Measurements from ENCODE around the gene ZNF804A. TPM values are rescaled to one million over a fixed set of nuclear protein-coding genes. Genes with fewer than 3 reads are reported as not detected.

The ZNF804A gene
- total RNA-seq, 1 donor from 2014 or later, result 0.32 TPM

- FAIRE-seq, result no peak
- H3K79me2 ChIP-seq (ENCODE audit: insufficient read depth, low read length), result no peaks in the 10 kb centered on the region
- no peak overlapping the region for H3K4me2 ChIP-seq (ENCODE audit: low read length)
- Mint-ChIP-seq H3K36me3 (ENCODE audit: low read depth, unreplicated experiment) (no peaks in the 10 kb centered on the region), H3K4me3 (ENCODE audit: unreplicated experiment) (no peak overlapping the region), H3K27me3 (ENCODE audit: low read depth, unreplicated experiment) (no peaks in the 10 kb centered on the region), H3K4me1 (ENCODE audit: low read depth, unreplicated experiment) (no peaks in the 10 kb centered on the region), H3K9me3 (ENCODE audit: unreplicated experiment) (no peaks in the 10 kb centered on the region), H3K27ac (ENCODE audit: unreplicated experiment) (no peak overlapping the region)
- H3K9ac ChIP-seq (ENCODE audit: low read length), result no peak overlapping the region
- no peak overlapping the region for H3K27ac ChIP-seq (ENCODE audit: low read depth, low read length)
- no peaks in the 10 kb centered on the region for H3K4me1 ChIP-seq (ENCODE audit: insufficient read depth, low read length)
- H3K4me3 ChIP-seq (ENCODE audit: insufficient read depth, low read depth, low read length), result no peak overlapping the region
- H4K20me1 ChIP-seq (ENCODE audit: insufficient read depth, low read length), result no peaks in the 10 kb centered on the region
- H2AFZ ChIP-seq (ENCODE audit: low read depth, low read length), result no peak overlapping the region
- no peaks in the 10 kb centered on the region for H3K9me3 ChIP-seq (ENCODE audit: insufficient read depth, low read depth, low read length)
- TF ChIP-seq EZH2 (IDR thresholded peaks at IDR 0.05; ENCODE audit: insufficient read depth, low read length) (no peak), CTCF (IDR thresholded peaks at IDR 0.05; ENCODE audit: insufficient read depth, low read depth, low read length) (no peak)
- H3K27me3 ChIP-seq (ENCODE audit: insufficient read depth, low read length), result no peaks in the 10 kb centered on the region
- no peak for DNase-seq (ENCODE audit: low read depth)
- H3K36me3 ChIP-seq (ENCODE audit: insufficient read depth, low read length), result no peaks in the 10 kb centered on the region
Observed at GRCh38 chr2:184799379-184799778, 201.1 kb downstream of the ZNF804A start.

GRCh38 chr2:184814421-184814820, 216.1 kb downstream of the ZNF804A start:
- TF ChIP-seq EZH2 (IDR thresholded peaks at IDR 0.05; ENCODE audit: insufficient read depth, low read length) (no peak), CTCF (IDR thresholded peaks at IDR 0.05; ENCODE audit: insufficient read depth, low read depth, low read length) (no peak)
- Histone ChIP-seq H3K27ac (ENCODE audit: low read depth, low read length) (no peak overlapping the region), H3K36me3 (ENCODE audit: insufficient read depth, low read length) (no peaks in the 10 kb centered on the region), H3K4me1 (ENCODE audit: insufficient read depth, low read length) (no peaks in the 10 kb centered on the region), H3K4me3 (ENCODE audit: insufficient read depth, low read depth, low read length) (no peak overlapping the region), H3K27me3 (ENCODE audit: insufficient read depth, low read length) (no peaks in the 10 kb centered on the region), H2AFZ (ENCODE audit: low read depth, low read length) (no peak overlapping the region), H3K79me2 (ENCODE audit: insufficient read depth, low read length) (no peaks in the 10 kb centered on the region), H4K20me1 (ENCODE audit: insufficient read depth, low read length) (no peaks in the 10 kb centered on the region), H3K4me2 (ENCODE audit: low read length) (no peak overlapping the region), H3K9ac (ENCODE audit: low read length) (no peak overlapping the region), H3K9me3 (ENCODE audit: insufficient read depth, low read depth, low read length) (no peaks in the 10 kb centered on the region)
- no peak overlapping the region for H3K27ac Mint-ChIP-seq (ENCODE audit: unreplicated experiment)
- FAIRE-seq, result no peak
- no peak for DNase-seq (ENCODE audit: low read depth)
- no peaks in the 10 kb centered on the region for H3K4me1 Mint-ChIP-seq (ENCODE audit: low read depth, unreplicated experiment)
- no peak overlapping the region for H3K4me3 Mint-ChIP-seq (ENCODE audit: unreplicated experiment)
- H3K9me3 Mint-ChIP-seq (ENCODE audit: unreplicated experiment), result peaks cover 4% of the 10 kb centered on the region
- no peaks in the 10 kb centered on the region for H3K36me3 Mint-ChIP-seq (ENCODE audit: low read depth, unreplicated experiment)
- H3K27me3 Mint-ChIP-seq (ENCODE audit: low read depth, unreplicated experiment), result no peaks in the 10 kb centered on the region

- Histone ChIP-seq H3K79me2 (ENCODE audit: insufficient read depth, low read length) (no peaks in the 10 kb centered on the region), H3K4me1 (ENCODE audit: insufficient read depth, low read length) (no peaks in the 10 kb centered on the region), H3K27ac (ENCODE audit: low read depth, low read length) (no peak overlapping the region), H3K9me3 (ENCODE audit: insufficient read depth, low read depth, low read length) (no peaks in the 10 kb centered on the region), H3K27me3 (ENCODE audit: insufficient read depth, low read length) (no peaks in the 10 kb centered on the region), H2AFZ (ENCODE audit: low read depth, low read length) (no peak overlapping the region), H3K4me3 (ENCODE audit: insufficient read depth, low read depth, low read length) (no peak overlapping the region), H3K4me2 (ENCODE audit: low read length) (no peak overlapping the region), H3K9ac (ENCODE audit: low read length) (no peak overlapping the region), H3K36me3 (ENCODE audit: insufficient read depth, low read length) (no peaks in the 10 kb centered on the region), H4K20me1 (ENCODE audit: insufficient read depth, low read length) (no peaks in the 10 kb centered on the region)
- TF ChIP-seq CTCF (IDR thresholded peaks at IDR 0.05; ENCODE audit: insufficient read depth, low read depth, low read length) (no peak), EZH2 (IDR thresholded peaks at IDR 0.05; ENCODE audit: insufficient read depth, low read length) (no peak)
- DNase-seq (ENCODE audit: low read depth) (no peak), FAIRE-seq (no peak)
- Mint-ChIP-seq H3K36me3 (ENCODE audit: low read depth, unreplicated experiment) (no peaks in the 10 kb centered on the region), H3K27ac (ENCODE audit: unreplicated experiment) (no peak overlapping the region), H3K27me3 (ENCODE audit: low read depth, unreplicated experiment) (no peaks in the 10 kb centered on the region), H3K4me1 (ENCODE audit: low read depth, unreplicated experiment) (no peaks in the 10 kb centered on the region), H3K9me3 (ENCODE audit: unreplicated experiment) (peaks cover 4% of the 10 kb centered on the region), H3K4me3 (ENCODE audit: unreplicated experiment) (no peak overlapping the region)
Observed at GRCh38 chr2:184815824-184816223, 217.5 kb downstream of the ZNF804A start.

Data from astrocyte (in vitro differentiated cells and primary cell).